ENCODE data around the gene DHRS13.
"Not testable (repeated sequence)": the region's sequence is repeated elsewhere in the genome, so short reads cannot be mapped to it uniquely, and the experiment has no call there.

The DHRS13 gene

GRCh38 chr17:28906706-28907438 lies 4.0 kb upstream of the DHRS13 start:
- no peak overlapping the region for H3K4me3 ChIP-seq (ENCODE audit: low read depth, low read length)
- DNase-seq (ENCODE audit: low read depth) = no peak
- in situ Hi-C loops (cut with HindIII; ENCODE audit: low sequenced_read_pairs) = loop anchor here (5.0 kb wide), 1 partner anchor 40 kb away; no protein-coding TSS in a partner anchor
- TF ChIP-seq, protein P1, sequence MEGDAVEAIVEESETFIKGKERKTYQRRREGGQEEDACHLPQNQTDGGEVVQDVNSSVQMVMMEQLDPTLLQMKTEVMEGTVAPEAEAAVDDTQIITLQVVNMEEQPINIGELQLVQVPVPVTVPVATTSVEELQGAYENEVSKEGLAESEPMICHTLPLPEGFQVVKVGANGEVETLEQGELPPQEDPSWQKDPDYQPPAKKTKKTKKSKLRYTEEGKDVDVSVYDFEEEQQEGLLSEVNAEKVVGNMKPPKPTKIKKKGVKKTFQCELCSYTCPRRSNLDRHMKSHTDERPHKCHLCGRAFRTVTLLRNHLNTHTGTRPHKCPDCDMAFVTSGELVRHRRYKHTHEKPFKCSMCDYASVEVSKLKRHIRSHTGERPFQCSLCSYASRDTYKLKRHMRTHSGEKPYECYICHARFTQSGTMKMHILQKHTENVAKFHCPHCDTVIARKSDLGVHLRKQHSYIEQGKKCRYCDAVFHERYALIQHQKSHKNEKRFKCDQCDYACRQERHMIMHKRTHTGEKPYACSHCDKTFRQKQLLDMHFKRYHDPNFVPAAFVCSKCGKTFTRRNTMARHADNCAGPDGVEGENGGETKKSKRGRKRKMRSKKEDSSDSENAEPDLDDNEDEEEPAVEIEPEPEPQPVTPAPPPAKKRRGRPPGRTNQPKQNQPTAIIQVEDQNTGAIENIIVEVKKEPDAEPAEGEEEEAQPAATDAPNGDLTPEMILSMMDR (IDR thresholded peaks at IDR 0.05; ENCODE audit: low read depth, low read length, missing control alignments) = no peak

GRCh38 chr17:28906276-28906675 lies 3.4 kb upstream of the DHRS13 start:
- in situ Hi-C loops (cut with HindIII; ENCODE audit: low sequenced_read_pairs) = loop anchor here (5.0 kb wide), 1 partner anchor 39 kb away; no protein-coding TSS in a partner anchor
- H3K4me3 ChIP-seq (ENCODE audit: low read depth, low read length) = no peak overlapping the region

DNA sequence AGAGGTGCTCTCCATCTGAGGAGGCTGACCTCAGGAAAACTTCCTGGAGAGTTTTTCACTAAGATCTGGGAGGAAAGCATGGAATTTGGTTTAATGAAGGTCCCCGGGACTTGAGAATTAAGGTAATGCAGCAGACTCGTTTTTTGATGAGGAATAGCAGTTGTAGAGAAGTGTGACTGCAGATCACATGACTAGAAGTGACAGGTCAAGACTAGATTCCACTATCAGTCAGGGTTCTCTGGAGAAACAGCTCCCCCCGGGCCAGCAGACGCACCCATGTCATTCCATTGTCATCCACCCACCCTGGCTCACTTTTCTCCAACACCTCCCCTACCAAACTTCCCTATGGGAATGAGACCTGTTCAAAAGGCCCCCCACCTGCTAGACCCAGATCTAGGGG lies 1.9 kb upstream of the DHRS13 start:
- in situ Hi-C loops (cut with HindIII; ENCODE audit: low sequenced_read_pairs) = loop anchor here (5.0 kb wide), 1 partner anchor 37 kb away; no protein-coding TSS in a partner anchor
- DNase-seq (ENCODE audit: low read depth) = no peak
- no peak overlapping the region for H3K4me3 ChIP-seq (ENCODE audit: low read depth, low read length)
- TF ChIP-seq, protein P1 (IDR thresholded peaks at IDR 0.05; ENCODE audit: low read depth, low read length, missing control alignments) = no peak

More at GRCh38 chr17:28906276-28906675, 3.4 kb upstream of the DHRS13 start:
- TF ChIP-seq, protein P1 (IDR thresholded peaks at IDR 0.05; ENCODE audit: low read depth, low read length, missing control alignments) = no peak
- DNase-seq (ENCODE audit: low read depth) = no peak

DNA sequence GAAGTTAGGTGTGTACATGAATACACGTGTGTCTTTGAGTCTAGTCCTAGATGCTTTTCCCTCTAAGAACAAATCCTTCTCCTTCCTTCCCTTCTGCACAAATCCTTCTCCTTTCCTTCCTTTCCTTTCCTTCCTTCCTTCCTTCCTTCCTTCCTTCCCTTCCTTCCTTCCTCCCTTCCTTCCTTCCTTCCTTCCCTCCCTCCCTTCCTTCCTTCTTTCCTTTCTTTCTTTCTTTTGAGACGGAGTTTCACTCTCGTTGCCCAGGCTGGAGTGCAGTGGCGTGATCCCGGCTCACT lies 615 bp upstream of the DHRS13 start:
- H3K4me3 ChIP-seq (ENCODE audit: low read depth, low read length); DNase-seq (ENCODE audit: low read depth); in situ Hi-C loops (cut with HindIII; ENCODE audit: low sequenced_read_pairs): not testable (repeated sequence)

DNA sequence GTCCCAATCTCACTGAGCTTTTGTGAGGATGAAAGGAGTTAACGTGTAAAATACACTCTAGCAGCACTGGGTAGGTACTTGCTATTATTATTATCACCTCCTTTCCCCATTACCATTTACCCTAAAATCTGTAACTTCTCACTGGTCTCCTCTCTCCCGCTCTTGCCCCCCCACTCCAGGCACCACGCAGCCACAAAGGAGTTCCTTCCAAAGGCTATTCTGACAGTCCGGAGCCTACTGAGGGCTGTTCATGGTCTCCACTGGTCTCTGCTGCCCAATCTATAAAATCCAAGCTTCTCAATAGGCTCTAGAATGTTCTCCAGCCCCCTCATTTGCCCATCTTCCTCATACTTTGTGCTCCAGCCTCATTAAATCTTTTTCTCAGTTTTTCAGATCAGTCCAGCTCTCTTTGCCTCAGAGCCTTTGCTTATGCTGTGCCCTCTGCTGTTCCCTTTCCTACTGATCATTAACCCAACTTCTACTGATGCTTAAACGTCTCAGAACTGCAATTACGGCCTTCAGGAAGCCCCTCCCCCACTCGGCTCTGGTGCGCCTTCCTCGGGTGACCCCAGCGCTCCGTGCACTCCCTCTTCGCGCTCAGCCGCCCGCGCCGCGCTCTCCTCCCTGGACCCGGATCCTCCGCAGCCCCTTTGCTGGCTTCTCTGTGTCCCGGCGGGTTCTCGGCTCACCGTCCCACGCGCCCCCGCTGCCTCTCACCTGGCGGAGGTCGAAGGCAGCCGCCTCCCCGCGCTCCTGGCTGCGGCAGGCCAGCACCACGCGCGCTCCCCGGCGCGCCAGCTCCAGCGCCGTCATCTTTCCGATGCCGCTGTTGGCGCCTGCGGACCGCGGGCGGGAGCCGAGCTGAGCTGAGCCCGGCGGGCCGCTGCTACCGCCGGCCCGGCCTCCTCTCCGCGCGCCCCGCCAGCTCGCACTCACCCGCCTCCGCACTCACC lies 737 bp downstream of the DHRS13 start:
- TF ChIP-seq, protein P1 (IDR thresholded peaks at IDR 0.05; ENCODE audit: low read depth, low read length, missing control alignments) = no peak
- DNase-seq (ENCODE audit: low read depth) = no peak
- H3K4me3 ChIP-seq (ENCODE audit: low read depth, low read length) = peak overlapping the region; percentile 44
- in situ Hi-C loops (cut with HindIII; ENCODE audit: low sequenced_read_pairs) = no loop called here

GRCh38 chr17:28900986-28901726 lies 1.7 kb downstream of the DHRS13 start:
- DNase-seq (ENCODE audit: low read depth) = no peak
- in situ Hi-C loops (cut with HindIII; ENCODE audit: low sequenced_read_pairs) = no loop called here
- no peak overlapping the region for H3K4me3 ChIP-seq (ENCODE audit: low read depth, low read length)
- TF ChIP-seq, protein P1 (IDR thresholded peaks at IDR 0.05; ENCODE audit: low read depth, low read length, missing control alignments) = no peak
